ENCODE results near the gene ANKIB1. TPM values are rescaled to one million over a fixed set of nuclear protein-coding genes. Genes with fewer than 3 reads are reported as not detected.

Gene ANKIB1
- total RNA-seq, result 36.9 and 41.9 TPM in 2 replicates
- long read RNA-seq, partial matches to known transcripts, result 17 of 22 reads
- long read RNA-seq, other reads (novel, unspliced or antisense), result 5 of 22 reads

- Mint-ChIP-seq H3K27me3 (ENCODE audit: low read depth) (no peaks in the 10 kb centered on the region), H3K4me1 (peaks cover 41% of the 10 kb centered on the region), H3K36me3 (ENCODE audit: low read depth) (no peaks in the 10 kb centered on the region), H3K27ac (ENCODE audit: unreplicated experiment) (peak within 1 kb of the TSS; percentile 99), H3K4me3 (peak within 1 kb of the TSS; percentile 99), H3K9me3 (no peaks in the 10 kb centered on the region)
- DNase-seq (ENCODE audit: low read depth, low spot score), result peak; percentile 83
- no peak for TF ChIP-seq CTCF (conservative IDR thresholded peaks at IDR 0.05)
Measured at GRCh38 chr7:92245487-92246359, at the start of gene ANKIB1, which contains the start of gene KRIT1. Gene ANKIB1 (plus strand): TSS chr7:92245974. CDS start chr7:92294979, 49,005 bp downstream. Gene KRIT1 (minus strand): TSS chr7:92245914. CDS start chr7:92242135, 3,779 bp downstream.

GRCh38 chr7:92200791-92201190 lies 45.0 kb upstream of the ANKIB1 start:
- no peak for DNase-seq (ENCODE audit: low read depth, low spot score)
- no peaks in the 10 kb centered on the region for H3K4me1 Mint-ChIP-seq

GRCh38 chr7:92205987-92206386 lies 39.8 kb upstream of the ANKIB1 start:
- H3K27ac Mint-ChIP-seq (ENCODE audit: unreplicated experiment), result no peak overlapping the region
- H3K9me3 Mint-ChIP-seq, result peaks cover 11% of the 10 kb centered on the region
- H3K27me3 Mint-ChIP-seq (ENCODE audit: low read depth), result no peaks in the 10 kb centered on the region
- H3K36me3 Mint-ChIP-seq (ENCODE audit: low read depth), result peaks cover 40% of the 10 kb centered on the region
- no peak for DNase-seq (ENCODE audit: low read depth, low spot score)
- no peak overlapping the region for H3K4me3 Mint-ChIP-seq
- no peak for TF ChIP-seq CTCF (conservative IDR thresholded peaks at IDR 0.05)
- no peaks in the 10 kb centered on the region for H3K4me1 Mint-ChIP-seq

More at GRCh38 chr7:92200791-92201190, 45.0 kb upstream of the ANKIB1 start:
- no peak overlapping the region for H3K4me3 Mint-ChIP-seq
- no peak for TF ChIP-seq CTCF (conservative IDR thresholded peaks at IDR 0.05)
- H3K27ac Mint-ChIP-seq (ENCODE audit: unreplicated experiment), result no peak overlapping the region
- H3K27me3 Mint-ChIP-seq (ENCODE audit: low read depth), result no peaks in the 10 kb centered on the region
- H3K36me3 Mint-ChIP-seq (ENCODE audit: low read depth), result peaks cover 30% of the 10 kb centered on the region
- peaks cover 12% of the 10 kb centered on the region for H3K9me3 Mint-ChIP-seq

- Mint-ChIP-seq H3K36me3 (ENCODE audit: low read depth) (peaks cover 44% of the 10 kb centered on the region), H3K9me3 (peaks cover 11% of the 10 kb centered on the region), H3K27me3 (ENCODE audit: low read depth) (no peaks in the 10 kb centered on the region), H3K4me1 (no peaks in the 10 kb centered on the region), H3K4me3 (no peak overlapping the region), H3K27ac (ENCODE audit: unreplicated experiment) (no peak overlapping the region)
- DNase-seq (ENCODE audit: low read depth, low spot score), result no peak
- no peak for TF ChIP-seq CTCF (conservative IDR thresholded peaks at IDR 0.05)
Measured at GRCh38 chr7:92206672-92207071, 39.1 kb upstream of the ANKIB1 start.

- H3K36me3 Mint-ChIP-seq (ENCODE audit: low read depth), result peaks cover 29% of the 10 kb centered on the region
- DNase-seq (ENCODE audit: low read depth, low spot score), result no peak
- no peaks in the 10 kb centered on the region for H3K27me3 Mint-ChIP-seq (ENCODE audit: low read depth)
- H3K4me3 Mint-ChIP-seq, result no peak overlapping the region
- TF ChIP-seq CTCF (conservative IDR thresholded peaks at IDR 0.05), result no peak
- no peak overlapping the region for H3K27ac Mint-ChIP-seq (ENCODE audit: unreplicated experiment)
- H3K9me3 Mint-ChIP-seq, result no peaks in the 10 kb centered on the region
- no peaks in the 10 kb centered on the region for H3K4me1 Mint-ChIP-seq
Measured at GRCh38 chr7:92221766-92222165, 24.0 kb upstream of the ANKIB1 start.
